ENCODE measurements around the gene SESN1. TPM values are rescaled to one million over a fixed set of nuclear protein-coding genes. Genes with fewer than 3 reads are reported as not detected.
A peak's percentile ranks its signal among the peaks of the same experiment; 100 is the strongest.

The SESN1 gene
- total RNA-seq, 4 donors from 2014 or later: 22.8 to 87.5 (median 43.4) TPM

DNA sequence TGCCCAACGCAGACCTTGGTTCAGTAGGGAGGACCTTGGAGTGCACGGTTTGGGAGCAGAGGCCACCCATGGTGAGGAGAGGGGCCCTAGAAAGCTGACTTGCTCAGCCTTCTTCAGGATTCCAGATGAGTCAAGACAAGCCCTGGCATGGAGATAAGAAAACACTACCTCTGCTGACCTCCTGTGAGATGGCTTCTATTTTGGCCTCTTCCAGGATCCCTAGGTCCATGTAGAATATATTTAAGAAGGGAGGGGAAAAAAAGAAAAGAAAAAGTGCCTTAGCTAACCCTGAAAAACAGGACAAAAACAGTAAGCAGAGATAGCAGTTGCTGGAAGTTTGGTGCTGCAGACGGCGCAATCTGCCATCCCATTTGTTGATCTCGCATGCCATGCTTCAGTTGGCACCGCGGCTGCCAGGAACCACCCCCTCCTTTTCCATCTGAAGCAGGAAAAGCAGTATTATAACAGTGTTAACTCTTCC is 146.4 kb downstream of the SESN1 start:
- no peak for TF ChIP-seq POLR2A (IDR thresholded peaks at IDR 0.05)
- TF ChIP-seq, protein P1, sequence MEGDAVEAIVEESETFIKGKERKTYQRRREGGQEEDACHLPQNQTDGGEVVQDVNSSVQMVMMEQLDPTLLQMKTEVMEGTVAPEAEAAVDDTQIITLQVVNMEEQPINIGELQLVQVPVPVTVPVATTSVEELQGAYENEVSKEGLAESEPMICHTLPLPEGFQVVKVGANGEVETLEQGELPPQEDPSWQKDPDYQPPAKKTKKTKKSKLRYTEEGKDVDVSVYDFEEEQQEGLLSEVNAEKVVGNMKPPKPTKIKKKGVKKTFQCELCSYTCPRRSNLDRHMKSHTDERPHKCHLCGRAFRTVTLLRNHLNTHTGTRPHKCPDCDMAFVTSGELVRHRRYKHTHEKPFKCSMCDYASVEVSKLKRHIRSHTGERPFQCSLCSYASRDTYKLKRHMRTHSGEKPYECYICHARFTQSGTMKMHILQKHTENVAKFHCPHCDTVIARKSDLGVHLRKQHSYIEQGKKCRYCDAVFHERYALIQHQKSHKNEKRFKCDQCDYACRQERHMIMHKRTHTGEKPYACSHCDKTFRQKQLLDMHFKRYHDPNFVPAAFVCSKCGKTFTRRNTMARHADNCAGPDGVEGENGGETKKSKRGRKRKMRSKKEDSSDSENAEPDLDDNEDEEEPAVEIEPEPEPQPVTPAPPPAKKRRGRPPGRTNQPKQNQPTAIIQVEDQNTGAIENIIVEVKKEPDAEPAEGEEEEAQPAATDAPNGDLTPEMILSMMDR (IDR thresholded peaks at IDR 0.05): no peak
- Histone ChIP-seq H3K36me3 (no peaks in the 10 kb centered on the region), H3K9me3 (no peaks in the 10 kb centered on the region), H3K4me1 (peaks cover 0 to 35% (median 0%) of the 10 kb centered on the region in 4 donors), H3K27me3 (no peaks in the 10 kb centered on the region), H3K27ac (peak overlapping the region in 2 of 4 donors; percentile 3 to 84), H3K4me3 (no peak overlapping the region)
- no peak for DNase-seq

DNA sequence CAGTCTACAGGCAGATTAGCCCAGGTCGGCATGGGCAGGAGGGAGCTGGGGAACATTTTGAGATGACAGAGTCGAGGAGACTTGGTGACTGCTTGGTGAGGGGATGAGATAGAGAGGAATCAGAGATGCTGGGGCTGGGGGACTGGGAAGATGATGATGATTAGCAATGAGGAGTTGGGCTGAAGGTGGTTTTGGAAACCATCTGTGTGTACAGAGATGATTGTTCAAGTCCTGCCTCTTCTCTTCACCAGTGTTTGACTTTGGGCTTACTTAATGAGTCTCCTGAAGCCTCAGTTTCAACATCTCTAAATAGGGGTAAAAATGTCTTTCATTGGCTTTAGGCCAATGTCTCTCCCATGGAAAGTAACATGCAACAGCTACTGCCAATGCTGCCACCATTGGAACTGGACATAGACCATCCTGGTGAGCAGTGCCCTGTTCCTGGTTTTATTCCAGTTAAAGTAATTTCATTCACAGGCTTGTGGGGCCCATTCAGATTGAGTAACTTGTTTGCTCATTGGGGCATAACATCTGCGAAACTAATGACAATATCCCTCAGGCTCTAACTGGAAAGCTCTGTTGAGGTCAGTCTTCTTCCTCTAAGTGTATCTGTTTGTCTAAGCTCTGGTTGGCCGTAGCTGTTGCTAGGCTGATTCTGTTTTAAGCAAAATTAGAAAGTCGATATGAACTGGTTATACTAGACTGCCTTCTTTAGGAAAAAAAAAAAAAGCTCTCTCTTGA is 147.4 kb downstream of the SESN1 start:
- H3K27ac ChIP-seq: peak overlapping the region in 2 of 4 donors; percentile 81 to 84
- H3K9me3 ChIP-seq: no peaks in the 10 kb centered on the region
- no peaks in the 10 kb centered on the region for H3K36me3 ChIP-seq
- DNase-seq: no peak
- H3K4me1 ChIP-seq: peaks cover 0 to 32% (median 0%) of the 10 kb centered on the region in 4 donors
- TF ChIP-seq, protein P1 (IDR thresholded peaks at IDR 0.05): no peak
- TF ChIP-seq POLR2A (IDR thresholded peaks at IDR 0.05): no peak
- H3K4me3 ChIP-seq: no peak overlapping the region
- no peaks in the 10 kb centered on the region for H3K27me3 ChIP-seq

DNA sequence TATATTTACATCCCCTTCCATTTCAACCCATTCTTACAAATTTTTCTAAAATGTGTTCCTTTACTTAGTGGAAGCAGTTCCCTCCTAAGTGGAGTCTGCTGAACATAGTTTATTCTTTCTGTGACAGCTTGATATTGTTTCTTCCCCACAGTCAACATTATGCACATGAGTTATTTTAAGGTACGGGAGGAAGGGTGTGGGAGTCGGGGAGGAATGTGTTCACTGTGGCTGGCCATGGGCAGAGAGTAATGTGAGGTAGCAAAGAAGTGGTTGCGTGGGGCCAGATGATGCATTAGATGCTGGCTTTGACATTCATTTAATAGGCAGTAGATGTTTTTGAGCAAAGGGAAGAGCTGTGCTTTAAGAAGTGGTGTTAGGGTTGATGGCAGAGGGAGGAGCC is 148.0 kb downstream of the SESN1 start:
- Histone ChIP-seq H3K27ac (peak overlapping the region in 2 of 4 donors; percentile 81 to 84), H3K9me3 (no peaks in the 10 kb centered on the region), H3K4me1 (peaks cover 0 to 26% (median 0%) of the 10 kb centered on the region in 4 donors), H3K27me3 (no peaks in the 10 kb centered on the region), H3K4me3 (no peak overlapping the region), H3K36me3 (no peaks in the 10 kb centered on the region)
- TF ChIP-seq, protein P1 (IDR thresholded peaks at IDR 0.05): no peak
- no peak for TF ChIP-seq POLR2A (IDR thresholded peaks at IDR 0.05)
- no peak for DNase-seq

DNA sequence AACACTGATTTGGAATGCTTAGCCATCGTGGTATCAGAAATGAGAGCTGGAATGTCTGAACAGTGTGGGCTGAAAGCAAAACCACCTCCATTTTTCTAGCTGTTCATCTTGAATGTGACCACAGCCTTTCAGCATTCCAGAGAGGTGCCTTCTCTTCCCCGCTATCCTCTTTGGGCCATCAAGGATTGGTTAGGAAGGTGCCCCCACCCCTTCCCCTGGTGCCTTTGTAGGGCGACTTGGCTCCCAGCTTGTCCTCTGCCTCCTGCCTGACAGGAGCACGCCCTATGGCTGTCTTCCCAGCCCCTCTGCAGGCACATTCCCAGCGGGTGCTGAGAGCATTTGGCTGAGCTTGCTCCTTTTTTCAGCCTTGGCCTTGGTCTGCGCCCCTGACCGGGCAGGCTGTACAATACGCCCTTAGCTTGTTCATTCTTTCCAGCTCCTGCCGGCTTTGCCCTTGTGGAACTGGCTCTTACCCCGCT is 148.9 kb downstream of the SESN1 start:
- Histone ChIP-seq H3K9me3 (no peaks in the 10 kb centered on the region), H3K36me3 (no peaks in the 10 kb centered on the region), H3K27me3 (no peaks in the 10 kb centered on the region), H3K27ac (peak overlapping the region; percentile 47 to 84 (median 66)), H3K4me3 (no peak overlapping the region), H3K4me1 (peaks cover 0 to 21% (median 0%) of the 10 kb centered on the region in 4 donors)
- TF ChIP-seq, protein P1 (IDR thresholded peaks at IDR 0.05): no peak
- TF ChIP-seq POLR2A (IDR thresholded peaks at IDR 0.05): no peak
- no peak for DNase-seq

DNA sequence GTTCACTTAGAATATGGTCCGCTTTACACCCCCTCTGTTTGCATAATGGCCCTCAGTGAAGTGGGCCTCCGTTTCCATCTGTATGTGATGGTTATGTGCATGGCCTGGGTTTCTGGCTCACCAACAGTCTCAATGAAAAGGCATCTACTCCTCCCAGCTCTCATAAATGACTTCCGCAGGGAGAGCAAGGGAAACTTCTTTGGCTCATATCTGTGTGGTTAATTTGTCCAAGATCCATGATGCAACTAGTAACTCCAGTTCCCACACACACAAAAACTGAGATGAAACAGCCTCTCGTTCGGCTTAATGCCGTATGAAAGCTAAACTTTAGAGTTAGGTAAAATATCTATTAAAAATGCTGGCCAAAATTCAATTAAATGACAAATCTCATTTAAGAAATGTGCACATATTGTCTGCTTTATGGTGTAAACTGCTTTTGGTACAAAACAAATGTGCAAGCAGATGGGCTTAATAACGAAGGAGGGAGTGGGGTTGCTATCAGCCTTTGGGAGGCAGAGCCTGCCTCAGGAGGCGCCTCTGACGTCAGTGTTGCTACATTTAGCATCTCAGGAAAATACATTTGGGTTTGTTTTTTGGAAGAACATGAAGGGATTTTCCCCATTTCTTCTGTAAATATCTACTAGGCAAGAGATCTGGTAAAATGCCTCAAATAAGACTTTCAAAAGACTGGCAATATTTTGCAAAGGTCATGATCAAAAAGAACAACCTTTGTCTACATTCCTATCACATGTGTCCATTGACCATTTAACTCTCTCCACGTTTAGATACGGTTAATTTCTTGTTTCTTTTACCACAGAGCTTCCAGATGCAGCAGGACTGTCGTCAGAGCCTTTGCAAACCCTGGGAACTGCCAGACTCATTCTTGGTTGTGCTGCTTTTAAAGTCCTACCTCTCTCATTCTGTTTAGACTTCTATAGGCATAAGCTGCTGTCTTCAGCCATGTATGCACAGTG is 149.7 kb downstream of the SESN1 start:
- Histone ChIP-seq H3K4me1 (peaks cover 0 to 21% (median 0%) of the 10 kb centered on the region in 4 donors), H3K27ac (peak overlapping the region; percentile 47 to 84 (median 66)), H3K27me3 (no peaks in the 10 kb centered on the region), H3K9me3 (no peaks in the 10 kb centered on the region), H3K36me3 (no peaks in the 10 kb centered on the region), H3K4me3 (no peak overlapping the region)
- TF ChIP-seq, protein P1 (IDR thresholded peaks at IDR 0.05): no peak
- TF ChIP-seq POLR2A (IDR thresholded peaks at IDR 0.05): no peak
- DNase-seq: no peak

Data from Peyer's patch (tissue), 4 donors.